Nephron (organoid): ENCODE data around the gene KIAA1217.

ENCODE experiments used
- H3K27ac Mint-ChIP-seq, 3 experiments: 2 replicates each; pipeline ENCODE4 v1.8.0; 2020; ENCODE audit warnings: mixed read lengths in 3 of 3, mild to moderate bottlenecking in 2 of 3, moderate library complexity in 1 of 3
- H3K27me3 Mint-ChIP-seq: 2 replicates; pipeline ENCODE4 v1.8.0; 2021; ENCODE audit warnings: low read depth, mild to moderate bottlenecking, moderate library complexity, mixed read lengths
- H3K36me3 Mint-ChIP-seq: 2 replicates; pipeline ENCODE4 v1.8.0; 2020; ENCODE audit warnings: low read depth, mixed read lengths
- H3K4me1 Mint-ChIP-seq: 2 replicates; pipeline ENCODE4 v1.8.0; 2020; ENCODE audit warnings: mixed read lengths
- H3K4me3 Mint-ChIP-seq, 3 experiments: 2 replicates each; pipeline ENCODE4 v1.8.0; 2020; ENCODE audit warnings: mild to moderate bottlenecking in 3 of 3, mixed read lengths in 3 of 3, moderate library complexity in 2 of 3
- H3K9me3 Mint-ChIP-seq: 2 replicates; pipeline ENCODE4 v1.8.0; 2020; ENCODE audit warnings: mixed read lengths
- CTCF ChIP-seq, 3 experiments: fragments of 200-600 bp; sonication (generic); IDR thresholded peaks; one replicate each; pipeline ENCODE4 v1.5.0; 2021; ENCODE audit warnings: antibody characterized with exemption in 3 of 3; ENCODE audit not compliant: unreplicated experiment in 3 of 3

KIAA1217 gene

GRCh38 chr10:24483701-24484100, 274.8 kb downstream of the KIAA1217 start:
- TF ChIP-seq CTCF (IDR thresholded peaks at IDR 0.05; ENCODE audit: unreplicated experiment in 3 of 3) = no peak
- Mint-ChIP-seq H3K36me3 (peaks cover 71% of the 10 kb centered on the region), H3K4me1 (peaks cover 2% of the 10 kb centered on the region), H3K9me3 (no peaks in the 10 kb centered on the region), H3K27me3 (no peaks in the 10 kb centered on the region), H3K27ac (peak overlapping the region in 1 of 3 experiments; percentile 37), H3K4me3 (no peak overlapping the region)

- no peak overlapping the region for H3K27ac Mint-ChIP-seq
- peaks cover 5% of the 10 kb centered on the region for H3K4me1 Mint-ChIP-seq
- no peak overlapping the region for H3K4me3 Mint-ChIP-seq
- TF ChIP-seq CTCF (IDR thresholded peaks at IDR 0.05; ENCODE audit: unreplicated experiment in 3 of 3) = no peak
- H3K27me3 Mint-ChIP-seq = no peaks in the 10 kb centered on the region
- peaks cover 61% of the 10 kb centered on the region for H3K36me3 Mint-ChIP-seq
- H3K9me3 Mint-ChIP-seq = no peaks in the 10 kb centered on the region
Measured at GRCh38 chr10:24484771-24485170, 275.8 kb downstream of the KIAA1217 start.

- no peak overlapping the region for H3K27ac Mint-ChIP-seq
- no peak for TF ChIP-seq CTCF (IDR thresholded peaks at IDR 0.05; ENCODE audit: unreplicated experiment in 3 of 3)
- no peaks in the 10 kb centered on the region for H3K9me3 Mint-ChIP-seq
- peaks cover 5% of the 10 kb centered on the region for H3K4me1 Mint-ChIP-seq
- H3K27me3 Mint-ChIP-seq = no peaks in the 10 kb centered on the region
- H3K36me3 Mint-ChIP-seq = peaks cover 57% of the 10 kb centered on the region
- no peak overlapping the region for H3K4me3 Mint-ChIP-seq
Measured at GRCh38 chr10:24485304-24485703, 276.4 kb downstream of the KIAA1217 start.

GRCh38 chr10:24488631-24489030, 279.7 kb downstream of the KIAA1217 start:
- peaks cover 40% of the 10 kb centered on the region for H3K36me3 Mint-ChIP-seq
- no peak overlapping the region for H3K4me3 Mint-ChIP-seq
- H3K27ac Mint-ChIP-seq = peak overlapping the region; percentile 89 to 95 (median 94)
- H3K4me1 Mint-ChIP-seq = peaks cover 5% of the 10 kb centered on the region
- no peak for TF ChIP-seq CTCF (IDR thresholded peaks at IDR 0.05; ENCODE audit: unreplicated experiment in 3 of 3)
- no peaks in the 10 kb centered on the region for H3K27me3 Mint-ChIP-seq
- H3K9me3 Mint-ChIP-seq = no peaks in the 10 kb centered on the region

GRCh38 chr10:24493165-24493564, 284.2 kb downstream of the KIAA1217 start:
- peaks cover 32% of the 10 kb centered on the region for H3K36me3 Mint-ChIP-seq
- H3K27me3 Mint-ChIP-seq = no peaks in the 10 kb centered on the region
- H3K4me1 Mint-ChIP-seq = peaks cover 19% of the 10 kb centered on the region
- no peak overlapping the region for H3K4me3 Mint-ChIP-seq
- no peaks in the 10 kb centered on the region for H3K9me3 Mint-ChIP-seq
- peak overlapping the region in 1 of 3 experiments; percentile 4 for H3K27ac Mint-ChIP-seq
- no peak for TF ChIP-seq CTCF (IDR thresholded peaks at IDR 0.05; ENCODE audit: unreplicated experiment in 3 of 3)

- TF ChIP-seq CTCF (IDR thresholded peaks at IDR 0.05; ENCODE audit: unreplicated experiment in 3 of 3) = no peak
- H3K4me3 Mint-ChIP-seq = no peak overlapping the region
- H3K27ac Mint-ChIP-seq = no peak overlapping the region
- peaks cover 14% of the 10 kb centered on the region for H3K4me1 Mint-ChIP-seq
- no peaks in the 10 kb centered on the region for H3K27me3 Mint-ChIP-seq
- H3K9me3 Mint-ChIP-seq = no peaks in the 10 kb centered on the region
- H3K36me3 Mint-ChIP-seq = peaks cover 37% of the 10 kb centered on the region
Measured at GRCh38 chr10:24494236-24494635, 285.3 kb downstream of the KIAA1217 start.
